Measurements from ENCODE around the gene MYOD1.

MYOD1 gene

DNA sequence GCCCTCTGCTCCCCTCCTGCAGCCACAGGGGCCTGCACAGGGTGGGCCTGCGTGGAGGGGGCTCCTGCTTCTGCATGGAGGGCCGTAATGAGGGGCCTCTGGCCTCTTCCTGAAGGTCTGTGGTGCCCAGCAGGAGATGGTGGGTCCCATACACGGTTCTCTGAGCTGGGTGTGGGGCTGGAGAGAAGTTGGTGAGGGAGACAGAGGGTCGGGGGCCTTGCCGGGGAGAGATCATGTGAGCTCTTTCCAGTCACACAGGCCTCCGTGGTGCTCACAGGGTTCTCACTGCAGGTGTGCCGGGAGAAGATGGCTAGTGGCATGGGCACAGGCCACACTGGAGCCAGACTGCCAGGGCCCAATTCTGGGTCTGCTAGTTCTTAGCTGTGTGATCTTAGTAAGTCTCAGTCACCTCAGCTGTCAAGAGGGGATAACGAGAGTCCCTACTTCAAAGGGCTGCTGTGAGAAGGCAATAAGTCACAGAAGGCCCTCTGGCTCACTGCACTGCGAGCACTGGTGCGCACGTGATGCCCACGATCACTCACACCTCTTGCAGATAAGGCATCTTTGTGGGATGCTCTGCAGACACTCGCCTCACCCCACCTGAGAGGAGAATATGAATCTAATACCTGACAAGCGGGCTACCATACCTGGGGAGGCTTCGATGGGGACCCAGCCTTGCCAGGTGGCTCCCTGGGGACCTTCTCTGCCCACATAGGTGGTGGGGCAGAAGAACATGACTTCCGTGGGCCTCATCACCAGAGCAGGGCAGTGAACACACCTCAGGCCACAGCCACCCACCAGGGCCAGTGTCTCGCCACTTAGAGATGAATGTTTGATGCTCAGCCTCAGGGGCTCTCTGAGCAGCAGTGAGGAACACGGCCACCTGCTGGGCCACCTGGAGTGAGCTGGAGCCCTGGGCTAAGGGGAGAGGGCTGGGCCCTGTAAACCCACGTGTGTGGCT, 29.7 kb downstream of the MYOD1 start:
- in situ Hi-C loops (cut with MboI; ENCODE audit: low sequenced_read_pairs) = no loop called here

DNA sequence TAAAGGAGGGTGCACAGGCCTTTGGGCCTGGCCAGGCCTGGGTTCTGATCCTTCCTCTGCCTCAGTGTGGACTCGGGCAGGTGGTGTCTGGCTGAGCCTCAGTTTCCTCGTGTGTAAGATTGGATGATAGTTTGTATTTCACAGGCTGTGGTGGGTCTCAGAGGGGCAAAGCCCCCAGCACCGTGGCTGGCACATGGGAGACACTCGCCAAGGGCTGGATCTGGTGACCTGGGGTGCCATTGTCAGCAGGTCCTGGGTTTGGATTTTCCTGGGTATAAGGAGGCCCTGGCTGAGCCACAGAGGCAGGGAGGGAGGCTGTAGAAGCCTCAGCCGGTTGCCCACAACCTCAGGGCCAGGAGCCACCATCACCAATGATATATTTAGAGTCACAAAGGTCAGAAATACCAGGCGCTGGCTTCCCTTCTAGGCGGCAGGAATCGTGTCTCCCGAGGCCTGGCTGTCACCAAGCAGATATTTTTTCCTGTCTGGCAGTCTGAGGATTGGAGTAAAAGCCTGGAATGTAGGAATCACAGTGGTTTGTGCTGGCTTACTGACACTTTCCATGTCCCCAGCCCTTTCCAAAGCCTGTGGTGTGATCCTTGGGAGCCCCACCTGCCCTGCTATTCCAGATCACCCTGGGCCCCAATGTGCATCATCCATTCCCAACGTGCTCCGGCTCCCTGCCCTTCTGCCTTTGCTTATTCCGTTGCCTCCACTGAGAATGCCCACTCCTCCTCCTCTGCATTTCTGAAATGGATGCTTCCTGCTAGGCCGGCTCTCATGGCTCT, 30.8 kb downstream of the MYOD1 start:
- in situ Hi-C loops (cut with MboI; ENCODE audit: low sequenced_read_pairs) = no loop called here

DNA sequence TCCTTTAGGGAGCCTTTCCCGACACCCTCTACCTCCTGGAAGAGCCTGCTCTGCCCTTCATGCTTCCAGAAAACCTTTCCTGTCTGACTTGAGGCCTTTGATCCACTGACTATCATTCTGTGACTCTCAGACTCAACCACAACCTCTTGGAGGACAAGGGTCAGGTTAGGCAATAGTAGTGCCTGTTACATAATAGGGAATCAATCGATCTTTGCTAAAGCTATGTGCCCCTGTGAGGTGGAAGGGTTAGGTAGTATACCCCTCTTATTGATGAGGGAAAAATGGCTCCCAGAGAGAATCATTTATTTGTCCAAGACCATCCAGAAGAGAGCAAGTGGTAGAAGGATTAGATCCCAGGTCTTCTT, 31.4 kb downstream of the MYOD1 start:
- in situ Hi-C loops (cut with MboI; ENCODE audit: low sequenced_read_pairs) = no loop called here

DNA sequence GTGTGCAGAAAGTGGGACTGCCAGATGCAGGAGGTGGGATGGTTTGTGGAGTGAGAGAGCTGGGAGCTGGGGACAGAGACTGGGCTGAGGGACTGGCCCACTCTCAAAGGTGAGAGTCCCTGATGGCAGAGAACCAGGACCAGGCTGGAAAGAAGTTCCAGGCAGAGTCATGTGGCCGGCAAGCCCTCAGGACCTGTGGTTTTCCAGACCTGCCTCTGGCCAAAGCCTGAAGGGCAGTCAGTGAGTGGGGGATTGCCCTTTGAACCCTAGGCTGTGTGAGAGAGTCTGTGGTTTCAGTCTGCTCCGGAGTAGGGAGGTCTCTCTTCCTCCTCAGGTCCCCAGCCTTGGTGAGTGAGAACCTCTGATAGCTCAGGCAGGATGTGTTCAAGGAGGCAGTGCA, 32.2 kb downstream of the MYOD1 start:
- in situ Hi-C loops (cut with MboI; ENCODE audit: low sequenced_read_pairs) = no loop called here

DNA sequence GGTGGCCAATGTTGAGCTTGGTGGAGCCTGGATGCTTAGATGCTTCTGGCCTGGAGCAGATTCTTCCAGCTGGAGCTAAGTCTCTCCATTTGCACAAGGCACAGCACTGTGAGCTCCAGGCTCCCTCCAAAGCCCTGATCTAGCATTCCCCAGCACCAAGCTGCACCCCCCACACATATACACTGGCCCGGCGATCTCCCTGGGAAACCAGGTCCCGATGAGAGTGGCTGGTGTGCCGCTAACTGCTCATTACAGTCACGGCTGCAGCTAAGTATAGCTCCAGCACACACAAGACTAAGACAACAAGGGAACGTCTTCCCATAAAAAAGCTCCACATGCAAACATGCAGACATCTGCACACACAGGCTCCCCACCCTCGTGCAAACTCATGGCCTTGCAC, 32.8 kb downstream of the MYOD1 start:
- in situ Hi-C loops (cut with MboI; ENCODE audit: low sequenced_read_pairs) = no loop called here

DNA sequence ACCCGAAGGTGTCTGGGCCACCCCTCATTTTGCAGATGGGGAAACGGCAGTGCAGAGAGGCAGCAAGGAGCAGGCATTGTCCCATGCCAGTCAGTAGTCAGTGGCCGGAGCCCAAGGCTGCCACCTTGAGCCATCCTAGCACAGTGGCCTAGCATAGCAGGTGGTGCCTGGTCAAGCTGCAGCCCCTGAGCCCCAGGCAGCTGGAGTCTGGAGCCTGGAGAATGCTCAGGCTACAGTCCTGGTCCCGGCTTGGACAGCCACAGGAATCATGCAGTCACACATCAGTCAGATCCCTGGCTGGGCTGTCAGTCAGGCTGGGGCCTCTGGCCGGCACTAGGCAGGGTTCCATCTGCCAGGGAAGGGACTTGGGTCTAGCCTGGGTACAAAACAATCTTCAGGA, 33.8 kb downstream of the MYOD1 start:
- in situ Hi-C loops (cut with MboI; ENCODE audit: low sequenced_read_pairs) = no loop called here

DNA sequence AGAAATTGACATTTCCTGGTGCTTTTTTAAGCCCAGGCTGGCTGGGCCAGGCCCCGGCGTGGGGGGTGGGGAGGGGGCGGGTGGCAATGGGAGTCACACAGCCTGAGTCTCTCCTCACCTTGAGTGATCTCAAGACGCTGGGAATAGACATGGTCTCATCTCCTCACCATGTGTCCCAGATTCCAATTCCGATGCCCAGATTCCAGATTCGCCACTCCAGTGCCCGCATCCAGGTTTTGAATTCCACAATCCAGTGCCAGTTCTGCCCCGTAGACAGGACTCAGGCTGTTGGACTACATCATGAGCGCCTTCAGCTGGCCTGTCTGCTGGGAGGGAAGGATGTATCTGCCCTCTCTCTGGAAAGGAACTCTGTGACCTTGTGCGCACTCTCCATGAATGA, 34.3 kb downstream of the MYOD1 start:
- in situ Hi-C loops (cut with MboI; ENCODE audit: low sequenced_read_pairs) = no loop called here

DNA sequence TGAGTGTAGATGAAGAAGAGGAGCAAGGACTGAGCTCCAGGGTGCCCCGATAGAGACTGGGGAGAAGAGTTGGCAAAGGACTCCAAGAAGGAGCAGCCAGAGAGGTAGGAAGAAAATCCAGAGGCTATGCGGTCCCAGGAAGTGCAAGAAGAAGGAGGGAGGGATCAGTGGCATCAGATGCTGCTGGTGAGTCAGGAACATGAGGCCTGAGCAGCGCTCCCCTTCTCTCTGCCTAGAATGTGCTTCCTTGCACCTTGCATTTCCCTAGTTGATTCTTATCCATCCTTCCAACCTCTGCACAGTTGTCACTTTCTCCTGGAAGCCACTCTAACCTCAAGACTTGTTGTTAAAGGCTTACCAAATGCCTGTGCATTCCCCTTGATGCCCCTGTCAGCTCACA, 36.5 kb downstream of the MYOD1 start:
- in situ Hi-C loops (cut with MboI; ENCODE audit: low sequenced_read_pairs) = no loop called here

DNA sequence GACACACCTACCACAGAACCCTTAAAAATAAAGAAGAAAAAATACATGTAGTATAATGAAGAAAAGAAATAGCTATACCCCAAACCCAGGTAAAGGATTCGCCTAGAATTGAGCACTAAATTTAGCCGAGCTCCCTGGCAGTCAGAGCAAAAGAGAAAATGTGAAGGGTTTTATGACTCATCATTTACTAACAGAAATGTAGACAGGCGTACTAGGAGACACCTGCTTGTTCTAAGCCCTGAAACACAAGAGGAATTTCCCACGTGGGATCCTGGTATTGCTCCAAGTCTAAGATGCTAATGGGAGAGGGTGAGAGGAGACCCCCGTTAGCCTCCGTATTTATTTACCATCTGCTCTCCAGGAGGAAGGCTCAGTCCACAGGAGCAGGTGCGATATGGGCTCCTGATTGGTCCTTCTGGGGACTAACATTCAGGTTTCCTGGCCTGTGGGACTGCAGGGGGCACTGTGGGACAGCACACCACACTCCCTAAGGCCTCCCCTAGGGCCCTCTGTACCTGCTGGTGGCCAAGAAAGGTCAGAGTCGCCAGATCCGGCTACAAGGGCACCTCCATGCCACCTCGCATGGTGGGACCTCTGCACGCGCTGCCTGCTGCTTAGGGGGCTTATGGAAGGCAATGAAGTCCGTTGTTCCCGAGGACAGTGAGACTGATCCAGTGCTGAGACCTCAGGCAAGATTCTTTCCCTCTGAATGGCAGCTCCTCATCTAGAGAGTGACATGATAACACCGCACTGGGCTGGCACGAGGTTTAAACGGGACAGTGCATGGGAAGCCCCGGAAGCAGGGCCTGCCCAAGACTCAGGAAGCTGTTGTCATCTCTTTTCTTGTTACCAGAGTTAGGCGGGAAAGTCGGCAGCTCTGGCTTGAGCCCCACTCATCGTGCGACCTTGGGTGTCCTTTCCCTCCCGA, 41.0 kb downstream of the MYOD1 start:
- in situ Hi-C loops (cut with MboI; ENCODE audit: low sequenced_read_pairs) = no loop called here

DNA sequence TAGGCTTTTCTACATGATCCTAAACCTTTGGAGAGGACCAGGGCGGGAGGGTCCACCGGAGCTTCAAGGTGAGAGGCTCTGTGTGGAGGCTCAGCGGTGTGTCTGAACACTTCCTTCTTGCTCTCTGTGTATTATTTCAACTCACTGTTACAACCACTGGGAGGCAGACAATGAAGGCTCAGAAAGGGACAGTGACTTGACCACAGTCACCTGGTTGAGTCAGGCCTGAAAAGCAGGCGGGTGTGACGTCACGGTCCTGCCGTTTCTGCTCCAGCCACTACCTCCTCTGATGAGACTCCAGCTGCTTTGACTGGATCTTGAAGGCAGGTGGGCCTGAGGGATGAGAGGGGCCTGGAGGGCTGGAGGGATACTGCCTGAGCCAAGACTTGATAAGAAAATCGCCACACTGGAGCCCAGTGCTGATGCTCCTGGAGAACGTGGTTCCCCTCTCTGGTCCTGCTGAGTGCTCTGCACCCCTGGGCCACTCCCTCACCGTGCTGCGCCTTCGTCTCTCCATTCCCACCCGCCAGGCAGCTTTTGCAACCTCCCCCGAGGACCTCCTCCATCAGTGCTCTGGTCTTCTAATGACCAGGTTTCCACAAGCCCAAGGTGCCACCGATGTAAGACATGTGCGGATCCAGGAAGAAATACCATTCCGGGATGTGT, 43.1 kb downstream of the MYOD1 start:
- in situ Hi-C loops (cut with MboI; ENCODE audit: low sequenced_read_pairs) = no loop called here

DNA sequence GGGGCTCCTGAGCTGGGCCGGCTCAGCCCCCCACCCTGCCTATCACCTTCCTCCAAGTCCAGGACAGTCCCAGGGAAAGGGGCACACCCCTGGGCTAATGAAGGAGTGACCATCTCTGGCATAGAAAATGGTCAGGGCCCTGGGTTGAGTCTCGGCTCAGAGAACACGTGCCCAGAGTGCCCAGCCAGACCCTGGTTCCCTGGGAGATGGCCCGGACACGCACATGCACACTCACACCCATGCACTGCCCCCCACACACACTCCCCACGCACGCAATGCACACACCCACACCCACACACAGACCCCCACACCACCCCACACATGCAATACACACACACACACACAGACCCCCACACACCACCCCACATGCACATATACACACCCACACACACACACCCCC, 43.9 kb downstream of the MYOD1 start:
- in situ Hi-C loops (cut with MboI; ENCODE audit: low sequenced_read_pairs) = no loop called here

DNA sequence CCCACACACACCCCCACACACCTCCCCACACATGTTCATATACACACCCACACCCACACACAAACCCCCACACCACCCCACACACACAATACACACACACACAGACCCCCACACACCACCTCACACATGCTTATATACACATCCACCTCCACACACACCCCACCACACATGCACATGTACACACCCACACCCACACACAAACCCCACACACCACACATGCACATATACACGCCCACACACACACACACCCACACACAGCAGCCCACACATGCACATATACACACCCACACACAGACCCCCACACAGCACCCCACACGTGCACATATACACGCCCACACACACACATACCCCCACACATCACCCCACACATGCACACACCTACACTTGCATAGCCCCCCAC, 44.3 kb downstream of the MYOD1 start:
- in situ Hi-C loops (cut with MboI; ENCODE audit: low sequenced_read_pairs) = no loop called here

DNA sequence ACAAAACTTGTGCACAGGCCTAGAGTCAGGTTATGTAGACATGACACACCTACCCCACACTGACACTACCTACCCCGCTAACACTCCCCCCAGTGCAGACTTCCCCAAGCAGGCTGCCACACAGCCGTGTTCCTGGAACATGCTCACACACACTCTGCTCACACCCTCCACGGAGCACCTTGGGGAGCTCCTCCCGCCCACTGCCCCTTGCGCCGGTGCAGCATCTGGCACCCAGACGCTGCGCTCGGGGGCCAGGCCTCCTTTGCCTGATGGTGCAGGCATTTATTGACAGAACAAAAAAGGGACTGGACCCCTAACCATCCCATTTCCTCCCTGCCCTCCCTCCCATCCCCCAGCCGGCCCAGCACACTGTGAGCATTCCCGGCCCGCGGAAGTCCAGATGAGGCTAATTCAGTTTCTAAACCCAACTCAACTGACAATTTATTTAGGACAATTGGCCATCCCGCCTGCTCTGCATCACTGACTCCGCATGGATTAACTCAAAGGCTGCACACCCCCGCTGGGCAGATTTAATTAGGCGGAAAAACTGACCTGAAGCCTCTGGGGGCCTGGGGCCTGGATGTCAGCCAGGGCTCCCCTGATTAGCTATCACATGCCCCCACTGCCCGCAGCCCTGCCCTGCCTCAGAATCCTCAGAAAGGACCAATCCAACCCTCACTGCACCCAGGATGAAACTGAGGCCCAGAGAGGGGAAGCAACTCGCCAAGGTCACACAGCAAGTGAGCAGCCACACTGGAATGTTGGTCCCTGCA, 45.3 kb downstream of the MYOD1 start:
- in situ Hi-C loops (cut with MboI; ENCODE audit: low sequenced_read_pairs) = no loop called here

DNA sequence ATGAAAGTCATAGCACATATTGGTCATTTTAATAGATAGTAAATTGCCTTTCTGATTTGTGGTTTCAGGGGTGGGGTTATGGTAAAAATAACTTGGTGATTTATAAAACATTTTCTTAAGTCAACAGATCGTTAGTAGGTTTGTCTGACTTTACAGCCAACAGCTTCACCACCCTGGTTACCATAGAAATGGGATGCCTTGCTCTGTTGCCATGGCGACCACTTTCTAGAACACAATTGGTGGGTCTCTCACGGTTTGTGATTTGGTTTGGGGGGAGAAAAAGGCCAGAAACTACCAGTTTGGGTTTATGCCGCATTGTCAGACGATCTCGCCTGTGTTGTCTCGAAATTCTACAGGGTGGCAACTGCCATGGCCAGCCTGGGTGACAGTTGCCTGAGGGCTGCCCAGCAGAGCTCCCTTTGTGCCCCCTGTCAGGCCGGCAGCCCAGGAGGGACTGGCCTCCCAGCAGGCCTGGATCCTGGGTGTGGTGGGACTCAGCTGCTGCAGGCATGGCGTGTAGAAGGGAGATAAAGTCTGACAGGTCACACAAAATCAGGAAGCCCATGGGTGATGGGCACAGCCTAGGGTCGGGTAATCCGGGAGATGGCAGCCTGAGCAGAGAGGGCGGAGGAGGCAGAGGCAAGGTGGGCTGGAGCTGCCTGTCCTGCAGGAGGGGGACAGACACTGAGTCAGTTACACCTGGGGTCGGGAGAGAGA, 46.1 kb downstream of the MYOD1 start:
- in situ Hi-C loops (cut with MboI; ENCODE audit: low sequenced_read_pairs) = no loop called here

DNA sequence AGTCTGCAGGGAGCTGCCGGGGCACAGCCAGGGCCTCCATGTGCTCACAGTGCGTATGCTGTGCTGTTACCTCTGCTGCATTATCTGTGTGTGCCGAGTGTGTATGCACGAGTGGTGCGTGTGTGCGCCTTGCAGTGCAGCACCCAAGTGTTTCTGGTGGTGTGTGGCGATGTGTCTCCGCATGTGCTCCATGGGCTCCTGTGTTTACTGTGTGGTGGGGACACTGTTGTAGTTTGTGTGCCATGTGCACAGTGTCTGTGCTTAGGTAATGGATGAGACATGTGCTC, 46.6 kb downstream of the MYOD1 start:
- in situ Hi-C loops (cut with MboI; ENCODE audit: low sequenced_read_pairs) = no loop called here

DNA sequence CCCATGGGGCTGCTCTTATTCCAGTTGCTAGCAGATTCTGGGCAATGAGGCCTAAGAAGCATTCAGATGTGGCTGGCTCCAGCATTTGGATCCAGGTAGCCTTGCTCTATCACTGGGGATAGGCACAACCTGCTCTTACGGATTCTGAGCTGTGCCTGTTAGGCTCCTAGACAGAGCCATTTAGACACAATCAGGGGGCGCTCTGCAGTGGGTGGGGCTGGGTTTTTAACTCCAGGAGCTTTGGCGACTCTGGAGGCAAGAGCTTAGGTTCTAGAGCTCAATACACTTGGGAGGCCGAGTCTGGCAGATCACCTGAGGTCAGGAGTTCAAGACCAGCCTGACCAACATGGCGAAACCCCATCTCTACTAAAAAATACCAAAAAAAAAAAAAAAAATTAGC, 47.2 kb downstream of the MYOD1 start:
- in situ Hi-C loops (cut with MboI; ENCODE audit: low sequenced_read_pairs) = no loop called here

DNA sequence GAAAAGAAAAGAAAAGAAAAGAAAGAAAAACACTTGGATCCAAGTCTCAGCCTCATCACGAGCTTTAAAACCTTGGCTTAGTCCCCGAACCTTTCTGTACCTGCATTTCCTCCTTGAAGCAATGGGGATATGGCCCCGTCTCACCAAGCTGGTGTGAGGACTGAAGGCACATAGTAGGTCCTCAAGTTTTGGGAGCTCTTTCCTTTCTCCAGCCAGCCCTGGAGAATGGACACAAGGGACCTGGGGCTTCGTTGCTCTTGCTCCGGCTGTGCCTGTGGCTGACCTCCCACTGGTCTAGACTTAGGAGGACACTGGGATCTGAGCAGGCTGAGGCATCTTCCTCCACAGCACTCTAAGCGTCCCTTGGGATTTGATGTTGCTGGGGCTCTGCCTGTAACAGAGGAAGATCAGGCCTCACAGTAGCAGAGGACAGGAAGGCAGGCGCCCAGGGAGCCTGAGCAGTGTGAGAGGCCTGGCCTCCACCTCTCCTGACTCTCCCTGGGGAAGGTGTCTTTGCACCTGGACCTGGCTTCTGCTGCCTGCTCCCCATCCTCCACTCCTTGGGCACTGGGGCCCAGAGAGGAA, 48.0 kb downstream of the MYOD1 start:
- in situ Hi-C loops (cut with MboI; ENCODE audit: low sequenced_read_pairs) = no loop called here

DNA sequence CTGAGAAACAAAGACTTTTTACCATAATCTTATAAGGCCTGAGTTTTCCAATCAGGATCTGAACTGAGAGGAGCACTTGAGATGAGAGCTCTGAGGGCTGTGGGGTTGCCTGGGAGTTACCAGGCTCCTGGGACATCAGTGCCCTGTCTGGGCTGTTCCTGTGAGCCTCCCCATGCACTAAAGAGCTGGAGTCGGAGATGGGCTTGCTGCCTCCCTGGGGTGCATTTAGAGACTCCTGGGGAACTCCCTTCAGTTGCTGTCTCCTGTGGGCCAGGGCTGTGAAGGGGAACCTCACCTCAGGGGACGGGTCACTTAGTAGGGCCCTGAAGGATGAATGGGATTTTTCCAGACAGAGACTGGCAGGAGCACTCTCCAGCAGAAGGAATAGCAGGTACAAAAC, 48.5 kb downstream of the MYOD1 start:
- in situ Hi-C loops (cut with MboI; ENCODE audit: low sequenced_read_pairs) = no loop called here

DNA sequence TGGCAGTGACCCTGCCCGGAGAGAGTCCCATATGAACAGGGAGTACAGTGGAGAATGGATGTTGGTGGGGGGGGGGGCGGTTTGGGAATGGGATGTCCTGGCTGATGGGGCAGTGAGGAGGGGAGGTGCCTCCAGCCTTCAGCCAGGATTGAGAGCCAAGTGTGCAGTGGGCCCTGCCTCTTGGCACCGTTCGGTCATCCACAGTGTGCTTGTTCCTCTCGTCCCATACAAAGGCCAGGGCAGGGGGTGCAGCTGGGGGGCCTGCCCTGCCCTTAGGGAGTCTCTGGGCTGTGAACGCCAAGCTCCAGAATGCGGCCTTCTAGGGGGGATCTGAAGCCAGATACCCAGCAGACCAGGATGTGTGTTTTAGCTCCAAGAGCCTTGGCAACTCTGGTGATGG, 49.2 kb downstream of the MYOD1 start:
- in situ Hi-C loops (cut with MboI; ENCODE audit: low sequenced_read_pairs) = no loop called here

Measured in hTERT RPE-1 (cell line).